ENCODE measurements around the gene NUS1.
"Not testable (repeated sequence)": the region's sequence is repeated elsewhere in the genome, so short reads cannot be mapped to it uniquely, and the experiment has no call there.

NUS1 gene

DNA sequence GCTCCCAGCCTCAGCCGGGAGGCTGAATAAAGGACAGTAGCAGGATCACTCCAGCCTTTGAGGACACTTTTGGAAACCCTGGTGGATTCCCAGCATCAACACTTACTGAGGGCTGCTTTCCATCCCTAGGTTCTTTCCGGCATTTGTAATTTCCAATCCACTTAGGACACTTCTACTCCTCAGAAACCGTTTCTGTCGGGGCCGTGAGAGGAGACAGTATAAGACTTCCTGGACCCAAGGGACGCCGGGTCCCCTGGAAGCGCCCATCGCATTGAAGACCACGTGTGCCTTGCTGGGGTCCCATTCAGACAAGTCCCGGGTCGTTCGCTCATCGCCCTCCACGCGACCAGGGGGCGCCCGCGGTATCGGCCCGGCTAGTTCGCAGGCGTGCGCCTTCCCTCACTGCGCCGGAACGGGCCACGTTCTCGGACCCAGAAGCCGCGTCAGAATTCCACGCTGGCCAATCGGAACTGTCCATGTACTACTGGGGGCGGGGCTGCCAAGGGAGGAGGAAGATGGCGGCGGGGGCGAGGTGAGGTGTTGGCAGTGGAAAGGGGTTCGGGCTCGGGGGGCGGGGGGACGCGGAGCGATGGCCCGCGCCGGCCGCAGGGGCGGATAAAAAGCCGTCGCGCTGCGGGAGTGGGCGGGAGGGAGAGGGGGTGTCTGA, at the start of gene NUS1:
Gene NUS1, plus strand, starts transcription at position 479 of the 667 bp plus-strand sequence. CDS start 202 bp downstream, outside the sequence.
- peak; percentile 93 for DNase-seq

DNA sequence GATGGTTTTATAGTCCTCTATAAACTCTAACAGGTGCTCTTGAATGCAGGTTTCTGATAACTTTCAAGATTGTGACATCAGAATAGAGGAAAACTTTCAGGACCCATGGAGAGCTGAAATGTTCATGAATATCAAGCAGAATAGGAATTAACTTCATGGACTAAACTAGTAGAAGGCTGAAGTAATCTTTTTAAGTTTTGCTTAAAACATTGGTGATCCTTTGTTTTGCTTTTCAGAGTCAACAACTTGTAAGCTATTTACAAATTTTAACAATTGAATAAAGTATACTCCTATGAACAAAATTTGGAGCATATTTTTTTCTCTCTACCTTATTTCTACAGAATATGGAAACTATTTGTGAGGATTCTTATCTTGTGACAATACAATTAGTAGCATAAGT, 47.7 kb upstream of the NUS1 start:
- no peak for DNase-seq

DNA sequence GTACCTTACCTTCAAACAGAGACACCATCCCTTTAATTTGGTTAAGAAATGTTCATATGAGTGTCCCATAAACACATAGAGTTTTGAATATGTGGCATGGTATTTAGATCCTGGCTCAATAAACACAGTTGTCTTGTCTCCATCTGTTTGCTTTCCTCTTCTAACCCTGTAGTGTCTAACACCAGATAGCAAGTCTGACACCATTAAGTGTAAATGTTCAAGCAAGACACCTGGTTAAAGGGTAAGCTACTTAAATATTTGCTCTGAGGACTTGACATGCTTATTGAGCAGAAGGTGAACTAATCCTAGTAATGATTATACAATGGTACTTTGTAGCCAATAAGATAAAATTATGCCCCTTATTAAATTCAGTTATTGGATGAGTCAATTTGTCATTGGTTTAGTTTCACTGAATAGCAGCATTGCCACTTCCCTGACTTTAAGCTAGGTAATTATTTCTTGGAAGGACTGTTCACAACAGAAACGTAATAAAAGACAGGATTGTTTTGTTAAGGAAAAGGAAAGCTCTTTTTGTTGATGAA, 46.1 kb upstream of the NUS1 start:
- DNase-seq: no peak

DNA sequence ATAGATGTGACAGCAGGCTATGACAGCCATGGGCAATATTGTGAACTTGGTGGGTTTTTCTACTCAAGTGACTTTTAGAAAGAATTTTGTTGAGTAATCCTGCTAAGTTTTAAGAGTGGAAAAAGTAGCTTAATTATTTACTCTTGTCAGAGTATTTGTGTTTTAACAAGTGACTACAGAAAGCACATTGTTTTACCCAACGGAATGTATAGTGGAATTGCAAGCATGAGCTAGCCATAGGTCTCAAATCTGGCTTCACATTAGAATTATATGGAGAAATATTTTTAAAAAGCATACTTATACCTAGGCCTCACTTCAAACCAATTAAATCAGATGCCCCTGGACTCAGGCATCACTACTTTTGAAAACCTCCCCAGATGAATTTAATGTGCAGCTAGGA, 37.5 kb upstream of the NUS1 start:
- no peak for DNase-seq

DNA sequence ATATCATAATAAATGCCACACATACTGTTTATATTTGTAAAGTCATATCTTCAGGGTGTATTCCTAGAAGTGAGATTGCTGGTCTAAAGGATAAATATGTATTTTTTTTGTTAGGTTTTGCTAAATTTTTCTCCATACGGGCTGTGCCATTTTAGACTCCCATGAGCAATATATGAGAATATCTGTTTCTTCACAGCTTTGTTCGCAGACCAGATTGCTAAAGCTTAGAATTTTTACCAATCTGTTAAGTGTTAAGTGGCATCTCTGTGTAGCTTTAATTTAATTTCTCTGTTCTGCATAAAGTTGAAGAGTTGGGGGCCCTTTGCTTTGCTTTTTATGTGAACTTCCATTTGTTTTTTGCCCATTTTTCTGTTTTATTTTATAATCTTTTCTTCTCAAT, 32.3 kb upstream of the NUS1 start:
- DNase-seq: no peak

DNA sequence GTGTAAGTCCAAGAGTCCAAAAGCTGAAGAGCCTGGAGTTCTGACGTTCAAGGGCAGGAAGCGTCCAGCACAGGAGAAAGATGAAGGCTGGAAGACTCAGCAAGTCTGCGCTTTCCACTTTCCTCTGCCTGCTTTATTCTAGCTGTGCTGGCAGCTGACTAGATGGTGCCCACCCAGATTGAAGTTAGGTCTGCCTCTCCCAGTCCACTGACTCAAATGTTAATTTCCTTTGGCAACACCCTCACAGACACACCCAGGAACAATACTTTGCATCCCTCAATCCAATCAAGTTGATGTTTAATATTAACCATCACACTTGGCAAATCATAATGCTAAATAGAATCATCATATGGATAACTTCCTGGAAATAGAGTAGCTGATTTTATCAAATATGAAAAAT, 23.3 kb upstream of the NUS1 start:
- DNase-seq: not testable (repeated sequence)

DNA sequence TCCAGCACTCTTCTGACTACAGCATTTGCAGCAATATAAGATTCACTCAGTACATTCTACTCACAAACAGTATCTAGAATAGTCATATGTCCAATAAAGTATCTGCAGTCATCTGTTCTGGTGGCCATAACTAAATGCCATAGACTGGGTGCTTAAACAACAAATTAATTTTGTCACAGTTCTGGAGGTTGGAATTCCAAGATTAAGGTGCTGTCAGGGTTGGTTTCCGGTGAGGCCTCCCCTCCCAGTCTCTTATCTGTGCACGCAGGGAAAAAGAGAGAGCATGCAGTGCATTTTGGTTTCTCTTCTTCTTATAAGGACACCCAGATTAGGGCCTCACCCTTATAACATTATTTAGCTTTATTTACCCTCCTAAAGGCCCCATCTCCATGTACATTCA, 21.3 kb upstream of the NUS1 start:
- no peak for DNase-seq

DNA sequence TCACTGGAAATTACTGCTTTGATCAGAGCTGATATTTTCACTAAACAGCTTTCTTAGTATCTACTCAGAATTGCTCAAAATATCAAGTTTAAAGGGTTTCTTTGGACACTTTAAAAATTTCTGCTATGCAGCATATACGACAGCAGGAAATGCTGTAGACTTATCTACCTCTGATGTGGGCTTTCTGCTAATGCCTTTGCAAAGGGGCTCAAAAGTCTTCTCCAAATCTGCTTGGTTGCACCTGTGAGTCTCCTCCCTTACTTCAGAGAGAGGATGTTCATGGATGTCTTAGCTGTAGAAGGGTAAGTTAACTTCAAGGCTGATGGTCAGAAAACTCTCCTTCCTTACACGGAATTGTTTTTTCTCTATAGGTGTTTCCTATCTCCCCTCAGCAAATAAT, 19.9 kb upstream of the NUS1 start:
- no peak for DNase-seq

DNA sequence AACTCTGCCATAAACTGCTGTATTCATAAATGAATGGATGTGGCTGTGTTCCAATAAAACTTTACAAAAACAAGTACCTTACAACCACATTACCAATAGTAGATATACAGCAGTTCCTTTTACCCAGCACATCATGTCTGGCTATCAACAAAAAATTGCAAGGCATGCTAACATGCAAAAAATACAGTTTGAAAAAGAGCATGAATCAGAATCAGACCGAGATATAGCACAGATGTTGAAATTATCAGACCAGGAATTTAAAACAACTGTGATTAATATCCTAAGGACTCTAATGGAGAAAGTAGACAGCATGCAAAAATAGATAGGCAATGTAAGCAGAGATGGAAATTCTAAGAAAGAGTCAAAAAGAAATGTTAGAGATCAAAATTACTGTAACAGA, 8.4 kb upstream of the NUS1 start:
- no peak for DNase-seq

DNA sequence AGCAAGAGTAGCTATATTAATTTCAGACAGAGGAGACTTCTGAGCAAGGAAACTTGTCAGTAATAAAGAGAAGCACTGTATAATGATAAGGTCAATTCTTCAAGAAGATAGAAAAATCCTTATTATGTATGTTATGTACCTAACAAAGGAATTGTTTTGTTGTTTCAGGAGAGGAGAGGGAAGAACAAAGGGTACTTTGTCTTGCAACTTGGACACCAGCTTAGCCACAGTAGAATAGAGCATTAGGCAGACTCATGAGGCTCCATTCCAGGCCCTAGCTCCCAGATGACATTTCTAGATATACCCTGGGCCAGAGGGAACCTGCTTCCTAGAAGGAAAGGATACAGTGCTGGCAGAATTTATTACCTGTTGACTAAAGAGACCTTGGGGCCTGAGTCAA, 6.5 kb upstream of the NUS1 start:
- no peak for DNase-seq

DNA sequence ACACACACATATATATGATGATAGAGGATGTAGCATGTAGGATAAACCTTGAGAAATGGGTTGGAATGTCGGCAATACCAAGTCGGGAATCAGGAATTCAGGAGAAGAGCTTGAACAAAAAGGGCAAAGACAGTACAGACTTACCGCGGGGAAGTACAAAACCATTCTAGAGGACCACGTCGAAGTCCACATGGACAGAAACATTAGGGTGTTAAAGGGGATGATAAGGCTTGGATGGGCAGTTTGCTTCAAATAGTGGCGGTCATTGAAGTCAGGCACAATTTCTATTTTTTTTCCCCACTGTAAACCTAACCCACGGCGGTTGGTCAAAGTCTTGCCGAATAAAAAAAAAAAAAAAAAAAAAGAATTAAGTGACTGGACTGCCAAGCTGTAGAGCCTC, 766 bp upstream of the NUS1 start:
- no peak for DNase-seq

DNA sequence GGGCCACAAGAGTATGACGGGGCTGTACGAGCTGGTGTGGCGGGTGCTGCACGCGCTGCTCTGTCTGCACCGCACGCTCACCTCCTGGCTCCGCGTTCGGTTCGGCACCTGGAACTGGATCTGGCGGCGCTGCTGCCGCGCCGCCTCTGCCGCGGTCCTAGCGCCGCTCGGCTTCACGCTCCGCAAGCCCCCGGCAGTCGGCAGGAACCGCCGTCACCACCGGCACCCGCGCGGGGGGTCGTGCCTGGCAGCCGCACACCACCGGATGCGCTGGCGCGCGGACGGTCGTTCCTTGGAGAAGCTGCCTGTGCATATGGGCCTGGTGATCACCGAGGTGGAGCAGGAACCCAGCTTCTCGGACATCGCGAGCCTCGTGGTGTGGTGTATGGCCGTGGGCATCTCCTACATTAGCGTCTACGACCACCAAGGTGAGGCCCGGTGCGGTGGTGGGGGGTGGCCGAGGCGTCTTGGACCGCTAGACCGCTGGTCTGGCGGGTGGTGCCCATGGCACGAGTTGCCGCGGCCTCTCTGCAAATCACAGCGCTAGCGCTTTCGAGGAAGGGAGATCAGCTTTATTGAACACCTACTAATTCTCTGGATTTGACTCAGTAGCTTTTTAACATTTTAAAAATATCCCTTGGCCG, 511 bp downstream of the NUS1 start:
- not testable (repeated sequence) for DNase-seq

DNA sequence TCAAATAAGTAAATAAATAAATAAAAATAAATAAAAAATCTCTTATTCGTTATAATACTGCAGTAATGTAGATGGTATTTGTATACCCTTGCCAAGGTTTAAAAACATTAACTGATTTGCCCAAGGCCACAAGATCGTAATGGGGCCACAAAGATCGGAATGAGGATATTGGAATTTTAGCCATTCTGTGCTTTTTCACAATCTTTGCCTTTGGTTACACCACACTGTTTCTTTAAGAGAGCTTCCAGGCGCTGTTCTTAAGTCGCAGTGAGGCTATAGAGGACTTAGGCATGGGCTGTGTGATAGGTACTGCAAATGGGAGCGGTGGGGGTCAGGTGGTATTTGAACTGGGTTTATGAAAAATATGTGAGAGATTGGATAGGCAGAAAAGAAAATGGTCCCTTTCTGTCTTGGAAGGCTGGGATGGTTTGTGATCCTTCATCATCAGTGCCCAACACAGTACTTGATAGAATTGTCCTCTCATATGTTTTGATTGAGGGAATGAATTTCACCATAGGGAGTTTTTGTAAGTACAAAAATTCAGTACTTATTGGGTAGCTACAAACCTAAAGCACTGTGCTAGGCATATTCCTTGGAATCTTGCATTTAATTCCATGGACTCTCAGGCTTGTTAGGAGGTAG, 1.4 kb downstream of the NUS1 start:
- no peak for DNase-seq

DNA sequence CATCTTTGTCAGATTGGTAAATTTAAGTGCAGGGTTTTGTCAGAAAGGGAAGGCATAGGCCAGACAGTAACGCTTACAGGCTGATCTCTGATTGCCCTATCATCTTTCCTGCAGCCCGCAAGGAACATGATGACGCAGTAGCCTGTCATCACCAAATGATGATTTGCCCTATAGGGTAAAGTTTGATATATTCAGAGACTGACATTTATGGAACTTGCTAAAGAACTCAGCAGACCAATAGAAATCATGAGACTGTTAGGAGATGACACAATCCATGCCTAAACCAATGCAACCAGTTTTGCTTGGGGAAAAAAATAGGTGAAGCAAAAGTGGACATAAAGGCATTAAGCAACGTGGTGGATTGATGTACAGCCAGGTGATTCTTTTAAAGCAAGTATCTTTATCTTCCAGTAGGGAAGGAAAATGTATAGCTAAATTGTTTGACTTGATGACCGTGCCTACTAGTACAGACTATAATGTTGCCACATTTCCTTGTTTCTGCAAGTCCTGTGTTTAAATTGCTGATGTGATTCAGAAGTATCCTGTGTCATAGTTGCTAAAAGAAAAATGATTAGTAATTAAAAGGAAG, 2.4 kb downstream of the NUS1 start:
- no peak for DNase-seq

DNA sequence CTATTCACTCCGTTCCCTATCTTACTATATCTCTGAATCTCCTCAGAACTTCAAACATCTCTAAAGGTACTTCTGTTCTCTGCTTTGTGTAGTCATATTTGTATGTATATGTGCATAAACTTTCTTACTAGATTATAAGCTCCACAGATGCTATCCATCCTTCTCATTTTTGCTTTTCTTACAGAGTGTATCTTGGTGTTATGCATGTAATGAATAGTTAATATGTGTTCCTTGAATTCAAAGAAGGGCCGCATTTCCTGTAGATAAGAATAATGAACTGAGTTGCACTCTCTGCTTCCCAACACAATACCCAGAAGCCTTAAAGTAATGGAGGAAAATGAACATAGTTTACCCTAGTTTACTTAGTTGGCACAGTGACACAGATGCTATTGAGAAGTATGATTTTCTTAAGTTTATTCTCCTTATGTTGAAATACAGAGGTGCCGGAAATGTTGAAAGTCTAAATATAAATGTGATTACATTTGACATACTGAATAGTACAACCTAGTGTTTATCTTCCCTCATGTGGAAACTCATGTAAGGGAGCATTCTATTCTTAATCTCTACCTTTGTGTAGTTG, 6.0 kb downstream of the NUS1 start:
- DNase-seq: no peak

DNA sequence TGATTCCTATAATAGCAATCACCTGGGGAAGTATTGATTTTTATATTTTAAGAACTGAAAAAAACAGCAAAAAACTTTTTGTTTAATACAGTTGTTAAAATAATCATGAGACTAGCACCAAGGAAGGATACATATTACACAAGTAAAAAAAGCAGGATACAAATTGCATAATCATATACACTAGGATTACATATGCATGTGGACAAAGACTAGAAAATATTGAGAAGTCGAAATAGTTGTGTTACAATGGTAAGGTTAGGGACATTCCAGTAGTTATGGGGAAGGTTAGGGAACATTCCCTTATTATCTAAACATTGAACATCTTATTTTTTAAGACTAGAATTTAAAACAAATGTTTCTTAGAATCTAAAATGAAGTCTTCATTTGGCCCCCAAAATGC, 9.5 kb downstream of the NUS1 start:
- DNase-seq: no peak

DNA sequence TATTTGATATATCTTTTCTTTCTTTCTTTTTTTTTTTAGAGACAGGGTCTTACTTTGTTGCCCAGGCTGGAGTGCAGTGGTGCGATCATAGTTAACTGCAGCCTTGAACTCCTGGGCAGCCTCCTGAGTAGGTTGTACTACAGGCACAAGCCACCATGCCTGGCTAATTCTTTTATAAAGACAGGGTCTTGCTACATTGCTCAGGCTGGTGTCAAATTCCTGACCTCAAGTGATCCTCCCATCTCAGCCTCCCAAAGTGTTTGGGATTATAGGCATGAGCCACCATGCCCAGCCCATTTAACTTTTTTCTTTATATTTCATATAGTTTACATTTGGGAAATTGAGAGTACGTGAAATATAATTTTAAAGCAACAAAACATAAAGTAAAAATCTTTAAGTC, 10.1 kb downstream of the NUS1 start:
- no peak for DNase-seq

DNA sequence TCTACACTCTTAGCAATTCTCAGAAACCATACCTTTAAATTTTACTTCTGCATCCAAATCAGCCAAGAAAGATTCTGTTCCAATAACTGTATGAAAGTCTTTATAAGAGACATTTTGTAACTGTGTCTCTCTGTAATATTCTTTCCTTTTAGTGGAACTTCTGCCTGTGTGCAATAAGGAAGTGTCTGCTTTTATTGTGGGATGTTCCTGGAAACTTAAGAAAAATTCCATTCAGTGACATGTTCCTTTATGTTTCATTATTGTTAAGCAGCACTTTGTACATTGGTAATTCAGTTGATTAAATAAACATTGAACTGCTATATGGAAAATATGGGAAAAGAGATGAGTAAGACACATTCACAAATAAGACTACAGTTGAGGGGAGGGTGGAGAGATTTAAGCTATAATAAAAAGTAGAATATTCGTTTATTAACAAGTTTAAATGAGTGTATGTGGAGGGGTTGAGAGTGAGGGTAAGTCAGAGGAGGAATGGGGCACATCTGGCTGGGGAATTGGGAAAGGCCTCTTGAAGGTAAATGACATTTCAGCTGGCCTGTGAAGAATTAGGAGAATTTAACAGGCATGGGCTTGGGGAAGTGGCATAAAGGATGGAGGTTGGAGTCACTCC, 11.9 kb downstream of the NUS1 start:
- no peak for DNase-seq

DNA sequence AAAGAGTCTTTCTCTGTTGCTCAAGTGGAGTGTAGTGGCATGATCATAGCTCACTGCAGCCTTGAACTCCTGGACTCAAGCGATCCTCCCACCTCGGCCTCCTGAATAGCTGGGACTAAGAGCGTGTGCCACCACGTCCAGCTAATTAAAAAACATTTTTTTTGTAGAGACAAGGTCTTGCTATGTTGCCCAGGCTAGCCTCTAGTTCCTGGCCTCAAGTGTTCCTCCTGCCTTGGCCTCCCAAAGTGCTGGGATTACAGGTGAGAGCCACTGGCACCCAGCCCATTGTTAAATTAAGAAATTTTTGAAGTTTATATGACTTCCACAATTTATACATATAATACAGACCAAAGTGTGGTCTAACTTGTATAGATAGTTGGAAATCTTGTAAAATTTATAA, 14.3 kb downstream of the NUS1 start:
- not testable (repeated sequence) for DNase-seq

DNA sequence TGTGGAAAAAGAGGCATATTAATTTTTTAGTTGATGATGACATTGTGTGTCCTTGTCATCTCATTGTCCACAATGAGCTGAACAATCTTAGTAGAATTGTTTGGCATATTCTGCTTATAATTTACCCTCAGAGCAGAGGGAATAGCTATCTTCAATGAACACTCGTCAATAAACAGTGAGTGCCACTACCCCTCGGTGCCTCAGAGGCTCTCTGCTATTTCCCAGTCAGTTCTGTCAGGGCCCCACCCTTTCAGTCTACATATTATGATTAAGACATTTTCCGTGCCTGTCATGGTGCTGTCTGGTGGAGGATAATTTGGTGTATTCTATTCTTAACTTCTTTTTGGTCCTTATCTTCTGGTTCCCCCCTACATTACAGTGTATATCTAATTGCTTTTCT, 31.2 kb downstream of the NUS1 start:
- DNase-seq: no peak

DNA sequence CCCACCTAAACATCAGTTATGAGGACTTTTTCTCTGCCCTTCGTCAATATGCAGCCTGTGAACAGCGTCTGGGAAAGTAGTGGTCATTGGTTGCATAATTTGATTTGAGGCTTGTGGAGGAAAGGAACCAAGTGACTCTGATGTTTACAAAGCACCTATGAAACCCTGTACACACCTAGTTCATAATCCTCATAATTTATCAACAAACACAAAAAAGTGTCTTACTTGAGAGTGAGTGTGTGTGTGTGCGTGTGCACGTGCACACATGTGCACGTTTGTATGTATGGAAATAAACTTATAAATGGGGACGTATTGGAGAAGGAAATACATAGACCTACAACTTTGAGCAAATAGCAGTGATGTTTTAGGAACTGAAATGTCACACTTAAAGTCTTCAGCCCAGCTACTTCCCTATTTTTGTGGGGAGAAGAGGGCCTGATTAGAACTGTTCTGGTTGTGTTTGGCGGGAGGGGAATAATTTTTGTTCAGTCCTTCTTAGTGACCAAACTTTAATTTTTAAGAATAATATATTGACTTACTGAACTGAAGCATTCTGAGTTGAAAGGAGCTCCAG, 31.8 kb downstream of the NUS1 start:
- DNase-seq: not testable (repeated sequence)

DNA sequence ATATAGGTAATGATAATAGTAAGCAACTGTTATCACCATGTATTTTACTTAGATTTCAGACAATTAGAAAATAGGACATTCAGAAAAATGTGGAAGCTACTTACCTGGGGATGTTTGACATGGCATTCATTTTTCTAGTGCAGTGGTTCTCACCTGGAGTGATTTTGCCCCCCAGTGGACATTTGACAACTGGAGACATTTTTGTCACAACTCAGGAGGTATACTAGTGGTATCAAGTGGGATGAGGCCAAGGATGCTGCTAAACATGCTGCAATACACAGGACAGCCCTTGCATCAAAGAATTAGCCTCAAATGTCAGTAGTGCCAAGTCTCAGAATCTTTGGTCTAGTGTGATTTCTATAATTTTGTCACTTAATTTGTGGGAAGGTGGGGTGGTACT, 36.1 kb downstream of the NUS1 start:
- no peak for DNase-seq

DNA sequence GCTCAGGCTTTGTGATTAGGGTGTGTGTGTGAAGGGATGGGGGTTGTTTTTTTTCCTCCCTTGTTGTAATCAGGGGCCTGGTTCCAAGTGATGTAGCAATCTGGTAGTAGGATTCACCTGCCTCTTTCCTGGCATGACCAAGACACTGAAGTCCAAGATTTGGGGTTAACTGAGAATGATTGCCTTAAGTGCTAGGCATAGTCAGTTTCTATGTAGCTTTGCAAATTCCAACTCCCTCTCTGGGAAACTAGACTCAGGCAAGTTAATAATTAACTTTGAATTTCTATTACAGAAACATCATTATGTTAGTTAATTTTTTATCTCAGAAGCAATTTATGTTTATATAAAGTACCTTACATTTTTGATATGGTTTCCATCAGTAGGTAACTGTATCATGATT, 43.6 kb downstream of the NUS1 start:
- no peak for DNase-seq

Data from DMS153 (cell line).